ENCODE measurements around the gene LRSAM1.

The LRSAM1 gene

DNA sequence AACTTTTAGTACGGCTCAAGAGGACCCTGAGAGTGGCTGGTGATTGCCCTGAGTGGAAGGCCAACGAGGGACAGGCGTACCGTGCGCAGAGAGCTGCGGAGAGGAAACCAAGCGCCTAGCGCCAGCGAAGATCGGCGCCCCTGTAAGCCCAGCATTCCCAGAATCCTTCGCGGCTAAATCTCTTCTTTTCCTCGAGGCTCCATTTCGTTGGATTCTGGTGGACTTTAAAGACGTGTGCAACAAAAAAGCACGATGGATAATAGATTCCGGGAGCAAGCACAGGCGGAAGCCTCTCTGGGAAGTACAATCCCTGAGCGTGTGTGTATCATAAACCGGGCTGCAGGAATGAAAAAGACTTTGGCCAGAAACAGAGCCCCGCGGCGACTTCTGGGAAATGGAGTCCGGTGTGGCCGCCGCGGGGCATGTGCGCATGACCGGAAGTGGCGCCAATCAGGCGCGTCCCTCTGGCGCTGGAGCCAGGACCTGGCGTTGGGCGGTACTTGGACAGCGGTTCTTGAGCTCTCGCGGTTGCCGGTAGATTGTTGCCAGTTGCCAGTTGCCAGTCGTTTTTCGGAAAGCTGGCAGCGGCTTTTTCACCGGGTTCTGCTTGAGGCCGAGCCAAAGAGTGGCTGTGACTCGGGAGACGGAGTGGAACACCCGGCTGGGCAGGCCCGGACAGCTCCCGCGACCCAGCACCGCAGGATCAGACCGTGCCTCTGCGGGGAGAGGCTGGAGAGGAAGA, 27.2 kb upstream of the LRSAM1 start, which contains the start of gene ZNF79:
Gene ZNF79, plus strand, starts transcription at position 449 of the 742 bp plus-strand sequence. CDS start 406 bp downstream, outside the sequence.
- H3K4me3 ChIP-seq (ENCODE audit: control insufficient read depth, low read depth, low read length): peak within 1 kb of the TSS; percentile 76
- DNase-seq (ENCODE audit: low read depth): peak; percentile 89
- TF ChIP-seq, protein P1, sequence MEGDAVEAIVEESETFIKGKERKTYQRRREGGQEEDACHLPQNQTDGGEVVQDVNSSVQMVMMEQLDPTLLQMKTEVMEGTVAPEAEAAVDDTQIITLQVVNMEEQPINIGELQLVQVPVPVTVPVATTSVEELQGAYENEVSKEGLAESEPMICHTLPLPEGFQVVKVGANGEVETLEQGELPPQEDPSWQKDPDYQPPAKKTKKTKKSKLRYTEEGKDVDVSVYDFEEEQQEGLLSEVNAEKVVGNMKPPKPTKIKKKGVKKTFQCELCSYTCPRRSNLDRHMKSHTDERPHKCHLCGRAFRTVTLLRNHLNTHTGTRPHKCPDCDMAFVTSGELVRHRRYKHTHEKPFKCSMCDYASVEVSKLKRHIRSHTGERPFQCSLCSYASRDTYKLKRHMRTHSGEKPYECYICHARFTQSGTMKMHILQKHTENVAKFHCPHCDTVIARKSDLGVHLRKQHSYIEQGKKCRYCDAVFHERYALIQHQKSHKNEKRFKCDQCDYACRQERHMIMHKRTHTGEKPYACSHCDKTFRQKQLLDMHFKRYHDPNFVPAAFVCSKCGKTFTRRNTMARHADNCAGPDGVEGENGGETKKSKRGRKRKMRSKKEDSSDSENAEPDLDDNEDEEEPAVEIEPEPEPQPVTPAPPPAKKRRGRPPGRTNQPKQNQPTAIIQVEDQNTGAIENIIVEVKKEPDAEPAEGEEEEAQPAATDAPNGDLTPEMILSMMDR (conservative IDR thresholded peaks at IDR 0.05; ENCODE audit: control insufficient read depth, insufficient read depth, low read depth, low read length): no peak

DNA sequence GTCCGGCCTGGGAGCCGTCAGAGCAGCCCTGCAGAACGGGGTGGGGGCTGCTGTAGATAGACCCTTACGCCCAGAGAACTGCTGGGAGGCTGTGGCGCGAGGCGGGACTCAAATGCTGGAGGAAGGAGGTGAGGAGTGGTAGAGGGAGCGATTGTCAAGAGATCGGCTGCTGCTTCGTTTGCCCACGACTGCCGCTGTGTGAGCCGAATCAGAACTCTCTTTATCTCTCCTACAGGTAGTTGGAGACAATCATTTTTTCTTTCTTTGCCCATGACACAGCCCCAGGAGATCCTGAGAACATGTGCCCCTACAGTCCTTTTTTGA, 26.7 kb upstream of the LRSAM1 start:
- TF ChIP-seq, protein P1 (conservative IDR thresholded peaks at IDR 0.05; ENCODE audit: control insufficient read depth, insufficient read depth, low read depth, low read length): no peak
- peak overlapping the region; percentile 76 for H3K4me3 ChIP-seq (ENCODE audit: control insufficient read depth, low read depth, low read length)

DNA sequence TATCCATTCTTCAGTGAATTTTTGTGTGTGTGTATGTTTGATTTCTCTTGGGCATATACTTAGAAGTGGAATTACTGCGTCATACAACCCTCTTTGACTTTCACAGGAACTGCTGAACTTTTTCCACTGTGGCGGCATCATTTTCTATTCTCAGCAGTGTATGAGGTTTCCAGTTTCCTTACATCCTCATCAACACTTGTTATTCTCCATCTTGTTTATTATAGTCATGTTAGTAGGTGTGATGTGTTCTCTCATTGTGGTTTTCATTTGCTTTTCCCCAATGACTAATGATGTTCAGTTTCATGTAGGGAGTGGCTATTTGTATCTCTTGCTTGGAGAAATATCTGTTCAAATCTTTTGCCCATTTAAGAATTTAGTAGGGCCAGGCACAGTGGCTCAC, 24.6 kb upstream of the LRSAM1 start:
- TF ChIP-seq, protein P1 (conservative IDR thresholded peaks at IDR 0.05; ENCODE audit: control insufficient read depth, insufficient read depth, low read depth, low read length): no peak
- no peak for DNase-seq (ENCODE audit: low read depth)
- no peak overlapping the region for H3K4me3 ChIP-seq (ENCODE audit: control insufficient read depth, low read depth, low read length)

More for the DNA sequence above, 26.7 kb upstream of the LRSAM1 start:
- DNase-seq (ENCODE audit: low read depth): no peak

DNA sequence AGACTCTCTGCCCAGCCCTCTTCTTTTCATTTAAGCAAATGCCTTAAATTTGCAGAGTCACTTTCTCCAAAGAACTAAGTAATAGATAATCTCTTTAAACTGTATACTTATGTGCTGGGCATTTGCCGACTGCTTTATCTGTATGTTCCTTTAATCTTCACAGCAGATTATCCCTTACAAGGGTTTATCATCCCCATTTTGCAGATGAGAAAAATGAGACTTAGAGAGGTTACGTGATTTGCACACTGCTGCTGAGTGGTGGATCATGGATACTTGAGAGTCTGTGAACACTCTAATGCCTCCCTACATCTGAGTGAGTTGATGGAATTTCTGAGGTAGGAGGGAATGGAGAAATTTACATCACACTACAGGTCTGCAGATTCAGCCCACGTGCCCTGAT, 23.0 kb upstream of the LRSAM1 start:
- DNase-seq (ENCODE audit: low read depth): no peak
- TF ChIP-seq, protein P1 (conservative IDR thresholded peaks at IDR 0.05; ENCODE audit: control insufficient read depth, insufficient read depth, low read depth, low read length): no peak
- H3K4me3 ChIP-seq (ENCODE audit: control insufficient read depth, low read depth, low read length): no peak overlapping the region

DNA sequence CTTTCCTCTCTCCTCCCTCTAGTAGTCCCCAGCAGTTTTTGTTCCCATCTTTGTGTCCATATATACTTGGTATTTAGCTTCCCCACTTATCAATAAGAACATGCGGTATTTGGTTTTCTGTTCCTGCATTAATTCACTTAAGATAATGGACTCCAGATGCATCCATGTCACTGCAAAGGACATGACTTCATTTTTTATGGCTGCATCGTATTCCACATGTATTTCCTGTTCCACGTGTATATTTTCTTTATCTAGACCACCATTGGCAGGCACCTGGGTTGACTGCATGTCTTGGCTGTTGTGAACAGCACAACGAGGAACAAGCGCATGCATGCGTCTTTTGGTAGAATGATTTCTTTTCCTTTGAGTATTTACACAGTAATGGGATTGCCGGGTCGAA, 20.9 kb upstream of the LRSAM1 start:
- TF ChIP-seq, protein P1 (conservative IDR thresholded peaks at IDR 0.05; ENCODE audit: control insufficient read depth, insufficient read depth, low read depth, low read length): no peak
- H3K4me3 ChIP-seq (ENCODE audit: control insufficient read depth, low read depth, low read length): no peak overlapping the region
- no peak for DNase-seq (ENCODE audit: low read depth)

DNA sequence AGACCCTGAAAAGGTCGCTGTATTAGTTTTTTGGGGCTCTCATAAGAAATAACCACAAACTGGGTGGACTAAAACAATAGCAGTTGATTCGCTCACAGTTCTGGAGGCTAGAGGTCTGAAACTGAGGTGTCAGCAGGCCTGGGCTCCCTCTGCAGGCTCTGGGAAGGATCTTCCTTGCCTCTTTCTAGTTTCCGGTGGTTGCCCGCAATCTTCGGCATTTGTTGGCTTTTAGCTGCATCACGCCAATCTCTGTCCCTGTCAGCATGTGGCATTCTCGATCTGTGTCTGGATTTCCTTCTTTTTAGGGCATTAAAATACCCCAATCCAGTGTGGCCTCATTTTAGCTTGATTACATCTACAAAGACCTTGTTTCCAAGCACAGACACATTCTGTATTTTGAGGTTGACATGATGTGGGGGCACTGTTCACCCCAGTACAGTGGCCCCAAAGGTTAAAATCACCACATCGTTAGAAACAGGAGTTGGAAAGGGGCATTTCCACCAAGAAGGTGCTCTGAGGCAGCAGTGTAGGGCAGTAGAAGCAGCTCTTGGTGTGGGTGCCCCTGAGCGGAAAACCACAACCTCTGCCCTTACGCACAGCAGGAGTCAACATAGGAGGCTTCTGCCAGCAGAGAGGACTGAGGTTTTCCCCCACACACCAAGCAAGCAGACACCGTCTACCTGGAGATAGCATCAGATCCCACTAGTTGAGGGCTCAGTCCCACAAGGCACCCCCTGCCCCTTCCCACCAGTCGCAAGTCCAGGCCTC, 13.6 kb upstream of the LRSAM1 start:
- TF ChIP-seq, protein P1 (conservative IDR thresholded peaks at IDR 0.05; ENCODE audit: control insufficient read depth, insufficient read depth, low read depth, low read length): peak; percentile 4
- H3K4me3 ChIP-seq (ENCODE audit: control insufficient read depth, low read depth, low read length): no peak overlapping the region
- DNase-seq (ENCODE audit: low read depth): no peak
